NT2/D1 (cell line): ENCODE data around the gene TAAR6.
"Not testable (repeated sequence)": the region's sequence is repeated elsewhere in the genome, so short reads cannot be mapped to it uniquely, and the experiment has no call there.

Experiments used
- DNase-seq: peaks from one replicate; pipeline ENCODE4 v3.0.0-alpha.2; 2011; ENCODE audit warnings: low read depth, low spot score
- H3K27me3 ChIP-seq: 2 replicates; pipeline ENCODE4 v1.6.0; 2011; ENCODE audit warnings: mild to moderate bottlenecking; ENCODE audit not compliant: insufficient read length, insufficient read depth
- H3K36me3 ChIP-seq: 2 replicates; pipeline ENCODE4 v1.6.1; 2011; ENCODE audit warnings: mild to moderate bottlenecking, low read length, mixed read lengths; ENCODE audit not compliant: insufficient read depth, insufficient read length
- H3K4me1 ChIP-seq: 2 replicates; pipeline ENCODE4 v1.5.1; 2011; ENCODE audit not compliant: insufficient read depth, insufficient read length
- H3K4me3 ChIP-seq: 2 replicates; pipeline ENCODE4 v1.5.1; 2011; ENCODE audit warnings: low read depth; ENCODE audit not compliant: insufficient read length
- H3K9ac ChIP-seq: 2 replicates; pipeline ENCODE4 v1.6.0; 2011; ENCODE audit warnings: low read depth; ENCODE audit not compliant: insufficient read length
- H3K9me3 ChIP-seq: 2 replicates; pipeline ENCODE4 v1.5.1; 2011; ENCODE audit warnings: mild to moderate bottlenecking, low read length; ENCODE audit not compliant: insufficient read depth
- SUZ12 ChIP-seq: IDR thresholded peaks from 2 replicates; pipeline ENCODE4 v1.6.1; 2011; ENCODE audit not compliant: insufficient read length, insufficient read depth; ENCODE audit errors: extremely low read depth
- YY1 ChIP-seq: IDR thresholded peaks from 2 replicates; pipeline ENCODE4 v1.6.1; 2011; ENCODE audit not compliant: insufficient read length, insufficient read depth
- ZNF274 ChIP-seq: IDR thresholded peaks from 2 replicates; pipeline ENCODE4 v1.6.1; 2011; ENCODE audit warnings: mild to moderate bottlenecking, low read depth, low read length

The TAAR6 gene

GRCh38 chr6:132592855-132593254 lies 22.7 kb downstream of the TAAR6 start:
- Histone ChIP-seq H3K27me3 (no peaks in the 10 kb centered on the region), H3K9me3 (no peaks in the 10 kb centered on the region), H3K4me3 (no peak overlapping the region), H3K4me1 (no peaks in the 10 kb centered on the region), H3K9ac (no peak overlapping the region), H3K36me3 (no peaks in the 10 kb centered on the region)
- DNase-seq = no peak
- TF ChIP-seq SUZ12 = no peak
- no peak for TF ChIP-seq YY1
- TF ChIP-seq ZNF274 = no peak

GRCh38 chr6:132596201-132596600 lies 26.1 kb downstream of the TAAR6 start:
- Histone ChIP-seq H3K9me3 (no peaks in the 10 kb centered on the region), H3K4me3 (no peak overlapping the region), H3K9ac (no peak overlapping the region), H3K36me3 (no peaks in the 10 kb centered on the region), H3K27me3 (no peaks in the 10 kb centered on the region), H3K4me1 (no peaks in the 10 kb centered on the region)
- TF ChIP-seq ZNF274 (no peak), SUZ12 (no peak), YY1 (no peak)
- no peak for DNase-seq

- H3K36me3 ChIP-seq = no peaks in the 10 kb centered on the region
- H3K27me3 ChIP-seq = no peaks in the 10 kb centered on the region
- H3K9me3 ChIP-seq = no peaks in the 10 kb centered on the region
- no peak for DNase-seq
- TF ChIP-seq ZNF274 (no peak), YY1 (no peak), SUZ12 (no peak)
- no peak overlapping the region for H3K9ac ChIP-seq
- H3K4me1 ChIP-seq = no peaks in the 10 kb centered on the region
- H3K4me3 ChIP-seq = no peak overlapping the region
These were observed 28.4 kb downstream of the TAAR6 start for GRCh38 chr6:132598473-132598872.

- not testable (repeated sequence) for H3K9ac ChIP-seq, H3K4me3 ChIP-seq, H3K36me3 ChIP-seq, H3K27me3 ChIP-seq, H3K4me1 ChIP-seq, H3K9me3 ChIP-seq, DNase-seq
These were observed 30.8 kb downstream of the TAAR6 start for GRCh38 chr6:132600900-132601299.

GRCh38 chr6:132604635-132605152 lies 34.6 kb downstream of the TAAR6 start:
- H3K9ac ChIP-seq = no peak overlapping the region
- H3K27me3 ChIP-seq = no peaks in the 10 kb centered on the region
- no peaks in the 10 kb centered on the region for H3K4me1 ChIP-seq
- TF ChIP-seq ZNF274 (no peak), YY1 (no peak), SUZ12 (no peak)
- H3K36me3 ChIP-seq = no peaks in the 10 kb centered on the region
- H3K4me3 ChIP-seq = no peak overlapping the region
- no peak for DNase-seq
- no peaks in the 10 kb centered on the region for H3K9me3 ChIP-seq

GRCh38 chr6:132607544-132608233 lies 37.6 kb downstream of the TAAR6 start:
- Histone ChIP-seq H3K27me3 (no peaks in the 10 kb centered on the region), H3K4me1 (no peaks in the 10 kb centered on the region), H3K4me3 (no peak overlapping the region), H3K9me3 (no peaks in the 10 kb centered on the region), H3K9ac (no peak overlapping the region), H3K36me3 (no peaks in the 10 kb centered on the region)
- no peak for DNase-seq
- TF ChIP-seq ZNF274 (no peak), SUZ12 (no peak), YY1 (no peak)

- H3K9me3 ChIP-seq = no peaks in the 10 kb centered on the region
- H3K36me3 ChIP-seq = no peaks in the 10 kb centered on the region
- H3K9ac ChIP-seq = no peak overlapping the region
- no peak overlapping the region for H3K4me3 ChIP-seq
- no peaks in the 10 kb centered on the region for H3K4me1 ChIP-seq
- TF ChIP-seq YY1 (no peak), SUZ12 (no peak), ZNF274 (no peak)
- no peak for DNase-seq
- H3K27me3 ChIP-seq = no peaks in the 10 kb centered on the region
These were observed 41.5 kb downstream of the TAAR6 start for GRCh38 chr6:132611616-132612015.
